K562 (cell line): ENCODE measurements around the gene C1orf167. TPM values are rescaled to one million over a fixed set of nuclear protein-coding genes. Genes with fewer than 3 reads are reported as not detected.

Experiments
- CHD1 ChIP-seq: fragments of 200-600 bp; sonication (generic); IDR thresholded peaks from one replicate; pipeline ENCODE4 v1.6.1; 2012; ENCODE audit warnings: mild to moderate bottlenecking, moderate library complexity, low read length, inconsistent platforms
- CREB1 ChIP-seq, 2 experiments: sonication (generic) in 1 of 2; formaldehyde crosslinking in 1 of 2; IDR thresholded peaks; 2 replicates each; pipeline versions ENCODE4 v1.6.1 to v1.8.0; 2012 to 2022; ENCODE audit warnings: inconsistent platforms in 1 of 2, mild to moderate bottlenecking in 1 of 2, missing genetic modification reagents in 1 of 2, moderate library complexity in 1 of 2
- ESRRB ChIP-seq: fragments of 250-450 bp; sonication (Bioruptor Pico); IDR thresholded peaks from 2 replicates; pipeline ENCODE4 v1.5.0; 2020; ENCODE audit warnings: mild to moderate bottlenecking, moderate library complexity, borderline replicate concordance
- FOXJ3 ChIP-seq: sonication (generic); formaldehyde crosslinking; IDR thresholded peaks from 2 replicates; pipeline ENCODE4 v1.4.0; 2020; ENCODE audit warnings: mild to moderate bottlenecking, missing genetic modification reagents
- HDAC2 ChIP-seq: fragments of 450-650 bp; IDR thresholded peaks from 2 replicates; pipeline ENCODE4 v1.6.1; 2016; ENCODE audit warnings: mild to moderate bottlenecking
- MAX ChIP-seq: sonication (generic); formaldehyde crosslinking; IDR thresholded peaks from 2 replicates; pipeline ENCODE4 v1.9.0; 2022; ENCODE audit warnings: mild to moderate bottlenecking, missing genetic modification reagents
- MCM3 ChIP-seq: fragments of 450-650 bp; IDR thresholded peaks from 2 replicates; pipeline ENCODE4 v1.6.1; 2016
- RBM25 ChIP-seq: fragments of 200-400 bp; formaldehyde crosslinking; IDR thresholded peaks from 2 replicates; pipeline ENCODE4 v1.6.1; 2018; ENCODE audit warnings: low read length, low read depth, moderate library complexity; ENCODE audit not compliant: severe bottlenecking
- SP1 ChIP-seq: sonication (generic); formaldehyde crosslinking; IDR thresholded peaks from 2 replicates; pipeline ENCODE4 v1.8.1; 2022; ENCODE audit warnings: mild to moderate bottlenecking, missing genetic modification reagents
- SRSF9 ChIP-seq: fragments of 200-400 bp; formaldehyde crosslinking; IDR thresholded peaks from 2 replicates; pipeline ENCODE4 v1.6.1; 2017; ENCODE audit warnings: low read depth, low read length, borderline replicate concordance
- TBP ChIP-seq: optimal IDR thresholded peaks from 2 replicates; pipeline ENCODE3; 2011; ENCODE audit warnings: low read depth, low read length, improper control_type of control experiment
- TRIM28 ChIP-seq: fragments of 450-650 bp; IDR thresholded peaks from 2 replicates; pipeline ENCODE4 v1.6.1; 2017
- U2AF1 ChIP-seq: fragments of 200-400 bp; formaldehyde crosslinking; optimal IDR thresholded peaks from 2 replicates; pipeline ENCODE3; 2017; ENCODE audit warnings: mild to moderate bottlenecking, low read depth, low read length, moderate library complexity
- ZBTB2 ChIP-seq: fragments of 450-650 bp; IDR thresholded peaks from 2 replicates; pipeline ENCODE4 v1.6.1; 2016; ENCODE audit warnings: antibody characterized with exemption
- ZNF184 ChIP-seq: sonication (generic); formaldehyde crosslinking; IDR thresholded peaks from 2 replicates; pipeline ENCODE4 v1.5.0; 2020; ENCODE audit warnings: missing genetic modification reagents
- ZNF197 ChIP-seq: fragments of 200-800 bp; sonication (Bioruptor generic); IDR thresholded peaks from 2 replicates; pipeline ENCODE4 v1.6.1; 2016; ENCODE audit warnings: low read depth, missing genetic modification characterization, missing compliant biosample characterization
- ZNF3 ChIP-seq: fragments of 250-450 bp; sonication (Bioruptor Pico); IDR thresholded peaks from 2 replicates; pipeline ENCODE4 v1.5.0; 2021; ENCODE audit warnings: mild to moderate bottlenecking, moderate library complexity
- ZNF431 ChIP-seq: sonication (generic); formaldehyde crosslinking; IDR thresholded peaks from 2 replicates; pipeline ENCODE4 v1.8.0; 2022; ENCODE audit warnings: mild to moderate bottlenecking, missing genetic modification reagents
- ZNF740 ChIP-seq, 3 experiments: fragments of 200-800 bp in 1 of 3; sonication (Bioruptor generic) in 1 of 3; sonication (generic) in 1 of 3; formaldehyde crosslinking in 1 of 3; IDR thresholded peaks; 2 replicates each; pipeline versions ENCODE4 v1.6.1 to v1.8.0; 2016 to 2022; ENCODE audit warnings: mild to moderate bottlenecking in 2 of 3, missing compliant biosample characterization in 2 of 3, missing genetic modification characterization in 2 of 3, missing genetic modification reagents in 1 of 3
- polyA plus RNA-seq, 8 experiments: library from polyadenylated mRNA; depleted of rRNA in 4 of 8; stranded (reverse) in 5 of 8; unstranded in 3 of 8; fragments of >200 nt; fragmentation: Nextera tagmentation in 2 of 8; fragmentation: Illumina TruSeq in 1 of 8; extraction: Ambion mirVana in 2 of 8; extraction: Trizol in 1 of 8; gene quantifications; 2 replicates each; pipeline versions ENCODE4 v1.2.1 to v1.2.3, GENCODE V29; 2011 to 2014; ENCODE audit warnings: inconsistent platforms in 1 of 8, missing spikeins in 1 of 8
- total RNA-seq, 7 experiments: library from RNA; depleted of rRNA in 6 of 7; stranded (reverse); fragments of >200 nt in 6 of 7; fragmentation: Illumina TruSeq in 2 of 7; extraction: Trizol in 2 of 7; gene quantifications; 2 replicates each; pipeline versions ENCODE4 v1.2.1 to v1.2.3, GENCODE V29; 2011 to 2021; ENCODE audit warnings: low replicate concordance in 1 of 7
- TF ChIP-seq, protein P1 (sequence below): fragments of 250-450 bp; sonication (Bioruptor Pico); IDR thresholded peaks from 2 replicates; pipeline ENCODE4 v1.8.0; 2021; ENCODE audit warnings: mild to moderate bottlenecking, moderate library complexity
- TF ChIP-seq, protein P2 (sequence below): fragments of 200-400 bp; formaldehyde crosslinking; IDR thresholded peaks from 2 replicates; pipeline ENCODE4 v1.6.1; 2017; ENCODE audit warnings: mild to moderate bottlenecking, low read depth, low read length, moderate library complexity
- TF ChIP-seq, protein P3 (sequence below): fragments of 450-650 bp; IDR thresholded peaks from 2 replicates; pipeline ENCODE4 v1.6.1; 2014; ENCODE audit warnings: low read depth, mild to moderate bottlenecking, moderate library complexity, borderline replicate concordance

Gene C1orf167
- total and polyA plus RNA-seq, 9 of the 15 experiments (the other 6 are each of a cell fraction or from before 2014, with no cell fraction given) = 0.22 to 0.86 (median 0.31) TPM; not detected in 2

- TF ChIP-seq, protein P1, sequence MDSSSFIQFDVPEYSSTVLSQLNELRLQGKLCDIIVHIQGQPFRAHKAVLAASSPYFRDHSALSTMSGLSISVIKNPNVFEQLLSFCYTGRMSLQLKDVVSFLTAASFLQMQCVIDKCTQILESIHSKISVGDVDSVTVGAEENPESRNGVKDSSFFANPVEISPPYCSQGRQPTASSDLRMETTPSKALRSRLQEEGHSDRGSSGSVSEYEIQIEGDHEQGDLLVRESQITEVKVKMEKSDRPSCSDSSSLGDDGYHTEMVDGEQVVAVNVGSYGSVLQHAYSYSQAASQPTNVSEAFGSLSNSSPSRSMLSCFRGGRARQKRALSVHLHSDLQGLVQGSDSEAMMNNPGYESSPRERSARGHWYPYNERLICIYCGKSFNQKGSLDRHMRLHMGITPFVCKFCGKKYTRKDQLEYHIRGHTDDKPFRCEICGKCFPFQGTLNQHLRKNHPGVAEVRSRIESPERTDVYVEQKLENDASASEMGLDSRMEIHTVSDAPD = no peak
- TF ChIP-seq ZNF740 (CRISPR knock-in tag; IDR thresholded peaks at IDR 0.05) (0 out of 2 replicates have a peak, but pooled peaks have one; percentile 16), ZNF740 (tag; IDR thresholded peaks at IDR 0.05) (no peak), SRSF9 (no peak), MAX (CRISPR knock-in tag) (no peak), FOXJ3 (CRISPR knock-in tag) (no peak), ZNF184 (CRISPR knock-in tag) (no peak), TBP (peak; percentile 17), U2AF1 (no peak), CHD1 (no peak), ZNF3 (no peak), RBM25 (no peak), ZNF197 (CRISPR knock-in tag) (peak; percentile 27; the same call in 1 of the 2 replicates), TRIM28 (no peak), ESRRB (no peak), ZNF431 (CRISPR knock-in tag) (no peak), CREB1 (IDR thresholded peaks at IDR 0.05) (no peak), CREB1 (CRISPR knock-in tag; IDR thresholded peaks at IDR 0.05) (no peak), SP1 (CRISPR knock-in tag) (no peak), ZBTB2 (0 out of 2 replicates have a peak, but pooled peaks have one; percentile 30), MCM3 (no peak), HDAC2 (no peak)
- TF ChIP-seq, protein P2, sequence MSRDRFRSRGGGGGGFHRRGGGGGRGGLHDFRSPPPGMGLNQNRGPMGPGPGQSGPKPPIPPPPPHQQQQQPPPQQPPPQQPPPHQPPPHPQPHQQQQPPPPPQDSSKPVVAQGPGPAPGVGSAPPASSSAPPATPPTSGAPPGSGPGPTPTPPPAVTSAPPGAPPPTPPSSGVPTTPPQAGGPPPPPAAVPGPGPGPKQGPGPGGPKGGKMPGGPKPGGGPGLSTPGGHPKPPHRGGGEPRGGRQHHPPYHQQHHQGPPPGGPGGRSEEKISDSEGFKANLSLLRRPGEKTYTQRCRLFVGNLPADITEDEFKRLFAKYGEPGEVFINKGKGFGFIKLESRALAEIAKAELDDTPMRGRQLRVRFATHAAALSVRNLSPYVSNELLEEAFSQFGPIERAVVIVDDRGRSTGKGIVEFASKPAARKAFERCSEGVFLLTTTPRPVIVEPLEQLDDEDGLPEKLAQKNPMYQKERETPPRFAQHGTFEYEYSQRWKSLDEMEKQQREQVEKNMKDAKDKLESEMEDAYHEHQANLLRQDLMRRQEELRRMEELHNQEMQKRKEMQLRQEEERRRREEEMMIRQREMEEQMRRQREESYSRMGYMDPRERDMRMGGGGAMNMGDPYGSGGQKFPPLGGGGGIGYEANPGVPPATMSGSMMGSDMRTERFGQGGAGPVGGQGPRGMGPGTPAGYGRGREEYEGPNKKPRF = no peak
- TF ChIP-seq, protein P3, sequence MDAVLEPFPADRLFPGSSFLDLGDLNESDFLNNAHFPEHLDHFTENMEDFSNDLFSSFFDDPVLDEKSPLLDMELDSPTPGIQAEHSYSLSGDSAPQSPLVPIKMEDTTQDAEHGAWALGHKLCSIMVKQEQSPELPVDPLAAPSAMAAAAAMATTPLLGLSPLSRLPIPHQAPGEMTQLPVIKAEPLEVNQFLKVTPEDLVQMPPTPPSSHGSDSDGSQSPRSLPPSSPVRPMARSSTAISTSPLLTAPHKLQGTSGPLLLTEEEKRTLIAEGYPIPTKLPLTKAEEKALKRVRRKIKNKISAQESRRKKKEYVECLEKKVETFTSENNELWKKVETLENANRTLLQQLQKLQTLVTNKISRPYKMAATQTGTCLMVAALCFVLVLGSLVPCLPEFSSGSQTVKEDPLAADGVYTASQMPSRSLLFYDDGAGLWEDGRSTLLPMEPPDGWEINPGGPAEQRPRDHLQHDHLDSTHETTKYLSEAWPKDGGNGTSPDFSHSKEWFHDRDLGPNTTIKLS = no peak
These were observed 40.6 kb downstream of the C1orf167 start (continued) for GRCh38 chr1:11802616-11802972.
